GM20000 (cell line): ENCODE results near the gene CACNA1D.

ENCODE experiments used
- DNase-seq: peaks from one replicate; pipeline ENCODE4 v3.0.0; 2012; ENCODE audit warnings: low spot score
- TF ChIP-seq, protein P1 (sequence below): IDR thresholded peaks from 2 replicates; pipeline ENCODE4 v1.5.1; 2012; ENCODE audit warnings: mild to moderate bottlenecking, control low read depth; ENCODE audit errors: extremely low read depth, missing control alignments

Gene CACNA1D

GRCh38 chr3:53518495-53518981, 24.1 kb downstream of the CACNA1D start:
- no peak for DNase-seq
- TF ChIP-seq, protein P1, sequence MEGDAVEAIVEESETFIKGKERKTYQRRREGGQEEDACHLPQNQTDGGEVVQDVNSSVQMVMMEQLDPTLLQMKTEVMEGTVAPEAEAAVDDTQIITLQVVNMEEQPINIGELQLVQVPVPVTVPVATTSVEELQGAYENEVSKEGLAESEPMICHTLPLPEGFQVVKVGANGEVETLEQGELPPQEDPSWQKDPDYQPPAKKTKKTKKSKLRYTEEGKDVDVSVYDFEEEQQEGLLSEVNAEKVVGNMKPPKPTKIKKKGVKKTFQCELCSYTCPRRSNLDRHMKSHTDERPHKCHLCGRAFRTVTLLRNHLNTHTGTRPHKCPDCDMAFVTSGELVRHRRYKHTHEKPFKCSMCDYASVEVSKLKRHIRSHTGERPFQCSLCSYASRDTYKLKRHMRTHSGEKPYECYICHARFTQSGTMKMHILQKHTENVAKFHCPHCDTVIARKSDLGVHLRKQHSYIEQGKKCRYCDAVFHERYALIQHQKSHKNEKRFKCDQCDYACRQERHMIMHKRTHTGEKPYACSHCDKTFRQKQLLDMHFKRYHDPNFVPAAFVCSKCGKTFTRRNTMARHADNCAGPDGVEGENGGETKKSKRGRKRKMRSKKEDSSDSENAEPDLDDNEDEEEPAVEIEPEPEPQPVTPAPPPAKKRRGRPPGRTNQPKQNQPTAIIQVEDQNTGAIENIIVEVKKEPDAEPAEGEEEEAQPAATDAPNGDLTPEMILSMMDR, result no peak

- TF ChIP-seq, protein P1, result no peak
These were observed 24.8 kb downstream of the CACNA1D start for GRCh38 chr3:53519065-53519709.

DNA sequence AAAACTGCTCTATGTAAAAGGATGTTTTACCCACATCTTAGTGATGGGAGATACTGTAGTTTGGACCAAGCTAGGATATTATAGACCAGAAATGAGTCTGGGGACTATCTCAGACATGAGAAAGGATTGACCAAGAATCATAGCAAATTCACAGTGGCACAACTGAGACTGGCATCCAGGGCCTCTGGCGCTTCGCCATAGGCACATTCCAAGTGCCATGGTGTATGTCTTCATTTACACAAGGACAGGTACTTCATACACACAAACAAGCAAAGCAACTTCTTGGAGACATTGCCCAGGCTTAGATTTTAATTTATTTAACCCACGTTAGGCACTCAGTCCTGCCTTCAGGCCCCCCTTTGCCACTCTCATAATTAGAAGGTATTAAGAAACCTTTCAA, 28.9 kb downstream of the CACNA1D start:
- DNase-seq, result no peak
- TF ChIP-seq, protein P1, result no peak

More at GRCh38 chr3:53519065-53519709, 24.8 kb downstream of the CACNA1D start:
- no peak for DNase-seq

DNA sequence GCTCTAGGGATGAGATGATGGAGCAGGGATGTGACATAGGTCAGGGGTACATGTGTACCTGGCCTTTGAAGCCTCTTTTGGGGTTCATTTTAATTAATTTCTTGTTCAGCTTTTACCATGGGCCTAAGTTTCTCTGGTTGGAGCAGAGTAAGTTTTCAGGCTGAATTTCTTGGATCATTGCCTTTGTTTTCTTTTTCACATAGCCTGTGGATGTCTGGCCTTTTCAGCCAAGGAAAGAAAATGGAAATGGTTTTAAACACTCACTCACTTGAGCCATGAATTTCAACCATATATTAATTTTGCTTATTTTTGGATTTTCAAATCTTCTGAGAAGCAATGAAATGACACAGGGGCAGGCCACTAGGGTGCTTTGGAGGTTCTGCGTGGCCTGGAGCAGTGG, 30.2 kb downstream of the CACNA1D start:
- no peak for DNase-seq
- TF ChIP-seq, protein P1, result no peak

GRCh38 chr3:53525765-53526703, 31.6 kb downstream of the CACNA1D start:
- no peak for DNase-seq
- TF ChIP-seq, protein P1, result no peak

DNA sequence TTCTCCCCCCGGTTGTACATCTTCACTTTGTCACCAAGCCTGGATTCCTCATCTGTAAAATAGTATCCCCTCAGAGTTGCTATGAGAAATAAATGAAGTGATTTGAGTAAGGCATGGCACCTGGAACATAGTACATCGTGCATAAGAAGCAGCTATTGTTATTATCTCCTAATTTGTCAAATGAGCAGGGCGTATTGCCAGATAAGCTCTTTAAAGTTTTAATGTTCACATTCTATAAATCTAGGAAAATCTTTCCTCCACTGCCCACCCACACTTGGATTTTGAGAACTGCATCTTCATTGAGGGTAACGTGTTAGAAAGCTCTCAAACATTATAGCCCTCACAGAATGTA, 32.3 kb downstream of the CACNA1D start:
- TF ChIP-seq, protein P1, result no peak
- no peak for DNase-seq

GRCh38 chr3:53530205-53530604, 35.8 kb downstream of the CACNA1D start:
- DNase-seq, result no peak
- TF ChIP-seq, protein P1, result no peak
